GM04503 (cell line): ENCODE data around the gene CSNK1A1L.

ENCODE experiments used
- DNase-seq: peaks from one replicate; pipeline ENCODE4 v3.0.0-alpha.2; 2012; ENCODE audit warnings: low read depth

The CSNK1A1L gene

DNA sequence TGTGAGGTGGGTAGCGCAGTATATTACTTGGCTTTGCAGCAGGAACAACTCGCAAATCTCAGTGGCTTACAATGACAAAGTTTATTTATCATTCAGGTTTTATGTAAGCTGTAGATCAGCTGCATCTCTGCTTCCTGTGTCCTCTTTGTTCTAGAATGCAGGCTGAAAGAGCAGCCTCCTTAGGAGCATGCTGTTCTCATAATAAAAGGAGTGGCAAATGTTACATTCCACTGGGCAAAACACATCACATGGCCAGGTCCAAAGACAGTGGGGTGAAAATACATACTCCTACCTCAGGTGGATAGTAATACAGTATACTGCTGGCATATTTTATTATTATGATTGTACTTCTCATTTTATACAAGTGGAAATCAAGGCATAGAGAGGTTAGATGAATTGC lies 1.2 kb upstream of the CSNK1A1L start:
- DNase-seq, result no peak

DNA sequence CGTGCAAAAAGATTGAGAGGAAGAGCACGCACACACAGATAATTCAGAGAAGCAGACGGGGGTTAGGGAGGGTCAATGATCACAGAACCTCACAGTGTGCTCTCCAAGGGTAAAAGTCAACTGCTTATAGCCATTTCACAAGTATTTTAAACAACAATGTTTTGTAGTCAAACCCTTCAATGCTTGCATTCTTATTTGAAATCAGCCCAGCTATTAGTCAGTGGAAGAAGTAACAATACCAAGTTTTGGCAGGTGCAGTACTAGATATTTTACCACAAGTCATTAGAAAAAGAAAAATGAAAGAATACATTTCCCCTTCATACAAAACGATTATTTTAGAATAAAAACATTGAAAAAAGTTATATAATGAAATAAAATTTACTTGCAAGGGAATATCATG lies 2.6 kb downstream of the CSNK1A1L start:
- DNase-seq, result no peak

DNA sequence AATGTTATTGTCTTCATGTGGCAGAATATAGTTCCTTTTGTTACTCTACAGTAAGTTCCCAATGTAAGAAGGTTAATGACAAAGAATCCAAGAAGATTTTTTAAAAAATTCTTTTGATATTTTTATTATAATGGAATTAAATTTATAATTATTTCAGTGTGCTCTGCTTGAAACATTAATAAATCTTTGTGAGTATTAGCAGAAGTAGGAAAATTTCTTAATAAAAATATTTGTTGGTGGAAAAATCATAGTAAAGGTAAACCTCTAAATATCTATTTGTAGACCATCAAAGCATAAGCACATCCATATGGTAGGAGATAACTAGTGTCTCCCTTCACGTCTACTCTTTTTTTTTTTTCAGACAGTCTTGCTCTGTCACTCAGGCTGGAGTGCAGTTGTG lies 4.3 kb downstream of the CSNK1A1L start:
- DNase-seq, result no peak

DNA sequence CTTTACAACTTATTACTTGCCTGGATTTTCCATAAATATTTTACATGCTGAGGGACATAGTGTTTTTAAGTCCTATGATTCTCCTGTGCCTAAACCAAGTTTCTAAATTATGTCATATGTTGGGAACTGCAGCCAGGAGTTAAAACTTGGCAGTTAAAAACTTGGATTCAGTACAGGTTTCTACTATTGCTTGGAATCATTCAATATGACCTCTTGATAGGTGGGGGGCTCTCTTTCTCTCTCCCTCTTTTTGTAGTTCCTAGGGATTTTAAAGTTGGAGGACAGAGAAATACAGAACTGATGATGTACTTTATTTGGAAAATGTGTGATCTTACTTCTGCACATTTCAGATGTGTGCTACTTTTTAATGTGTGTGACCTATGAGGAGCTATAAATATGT lies 4.7 kb downstream of the CSNK1A1L start:
- no peak for DNase-seq

DNA sequence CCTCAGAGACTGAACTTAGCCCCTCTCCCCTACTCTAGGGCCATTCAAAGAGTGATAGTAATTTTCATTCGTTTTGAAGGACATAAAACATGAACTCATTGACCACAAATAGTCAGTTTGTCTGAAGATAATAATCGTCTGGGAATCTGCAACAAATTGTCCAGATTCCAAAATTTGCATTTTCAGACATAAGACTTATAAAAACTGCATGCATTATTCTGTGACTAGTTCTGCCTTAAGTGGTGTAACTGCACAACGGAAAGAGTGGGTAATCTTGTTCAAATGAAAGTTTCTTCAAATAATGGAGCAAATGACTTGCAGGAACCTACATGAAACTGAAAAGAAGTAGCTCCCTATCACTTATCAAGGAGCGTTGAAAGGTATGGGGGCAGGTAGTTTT lies 8.4 kb downstream of the CSNK1A1L start:
- peak; percentile 9 for DNase-seq

DNA sequence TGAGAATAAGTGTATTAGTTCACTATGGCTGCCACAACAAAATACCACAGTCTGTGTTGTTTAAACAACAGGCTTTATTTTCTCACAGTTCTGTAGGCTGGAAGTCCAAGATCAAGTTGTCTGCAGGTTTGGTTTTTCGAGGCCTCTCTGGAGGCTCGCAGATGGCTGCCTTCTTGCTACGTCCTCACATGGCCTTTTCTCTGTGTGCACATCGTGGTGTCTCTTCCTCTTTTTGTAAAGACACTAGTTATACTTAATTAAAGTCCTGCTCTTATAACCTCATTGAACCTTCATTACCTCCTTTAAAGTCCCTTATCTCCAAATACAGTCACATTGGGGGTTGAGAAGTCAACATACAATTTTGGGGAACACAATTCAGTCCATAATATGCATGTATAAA lies 10.6 kb downstream of the CSNK1A1L start:
- no peak for DNase-seq

DNA sequence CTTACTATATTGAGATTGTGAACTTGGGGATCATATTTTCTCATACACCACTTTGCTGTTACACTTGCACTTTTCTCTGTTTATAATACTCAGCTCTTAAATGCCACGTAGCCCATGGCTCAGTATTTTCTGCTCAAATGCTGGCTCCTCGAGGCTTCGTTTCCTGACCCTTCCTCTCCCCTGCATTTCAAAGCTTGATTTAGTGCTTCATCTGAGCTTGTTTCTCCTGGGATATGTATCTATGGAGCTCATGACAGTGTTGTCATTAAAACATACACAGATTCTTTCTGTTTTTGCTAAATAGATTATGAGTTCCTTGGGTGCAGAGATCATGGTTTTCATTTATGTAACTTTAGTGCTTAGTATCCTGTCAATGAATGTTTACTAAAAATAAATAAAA lies 11.4 kb downstream of the CSNK1A1L start:
- no peak for DNase-seq

DNA sequence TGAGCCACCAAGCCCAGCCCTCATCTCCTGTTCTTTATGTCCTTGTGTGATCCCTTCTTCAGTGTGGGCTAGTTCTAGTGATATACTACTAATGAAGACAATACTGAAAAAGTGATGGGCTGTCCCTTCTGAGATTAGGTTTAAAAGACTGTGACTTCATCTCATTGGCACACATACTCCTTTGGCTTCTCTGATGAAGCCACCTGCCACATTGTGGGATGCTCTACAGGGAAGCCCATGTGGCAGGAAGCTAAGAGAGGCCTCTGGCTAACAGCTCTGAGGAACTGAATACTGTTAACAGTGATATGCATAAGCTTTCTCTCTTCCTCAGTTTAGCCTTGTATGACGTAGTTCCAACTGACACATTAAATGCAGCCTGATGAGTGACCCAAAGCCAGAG lies 13.6 kb downstream of the CSNK1A1L start:
- DNase-seq, result no peak

DNA sequence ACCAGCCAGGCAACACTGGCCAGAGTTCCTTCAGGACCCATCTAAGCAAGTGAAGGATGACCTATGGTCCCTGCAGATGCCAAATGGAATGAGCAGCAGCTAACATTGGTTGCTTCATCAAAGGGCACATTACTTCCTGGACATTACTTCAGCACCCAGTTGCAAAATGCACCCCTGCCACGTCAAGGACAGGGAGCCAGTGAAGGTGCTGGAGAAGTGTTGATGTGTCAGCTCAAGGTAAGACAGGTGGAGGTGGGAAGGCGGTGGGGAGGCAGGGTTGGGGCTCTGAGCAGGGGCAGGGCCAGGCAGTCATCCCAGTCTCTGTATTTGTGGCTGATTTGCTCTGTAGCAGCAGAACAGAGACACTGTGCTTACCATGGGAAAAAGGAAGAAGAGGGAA lies 14.6 kb downstream of the CSNK1A1L start:
- no peak for DNase-seq

DNA sequence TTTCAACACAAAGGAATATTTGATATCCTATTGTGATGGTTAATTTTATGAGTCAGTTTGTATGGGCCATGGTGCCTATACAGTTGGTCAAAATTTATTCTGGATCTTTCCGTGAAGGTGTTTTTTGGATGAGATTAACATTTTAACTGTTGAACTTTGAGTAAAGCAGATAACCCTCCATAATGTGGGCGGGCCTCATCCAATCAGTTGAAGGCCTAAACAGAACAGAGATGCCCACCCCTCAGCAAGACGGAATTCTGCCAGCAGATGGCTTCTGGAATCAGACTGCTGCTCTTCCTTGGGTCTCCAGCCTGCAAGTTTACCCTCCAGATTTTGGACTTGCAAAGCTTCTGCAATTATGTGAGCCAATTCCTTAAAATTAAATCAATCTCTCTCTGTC lies 16.0 kb downstream of the CSNK1A1L start:
- DNase-seq, result no peak

DNA sequence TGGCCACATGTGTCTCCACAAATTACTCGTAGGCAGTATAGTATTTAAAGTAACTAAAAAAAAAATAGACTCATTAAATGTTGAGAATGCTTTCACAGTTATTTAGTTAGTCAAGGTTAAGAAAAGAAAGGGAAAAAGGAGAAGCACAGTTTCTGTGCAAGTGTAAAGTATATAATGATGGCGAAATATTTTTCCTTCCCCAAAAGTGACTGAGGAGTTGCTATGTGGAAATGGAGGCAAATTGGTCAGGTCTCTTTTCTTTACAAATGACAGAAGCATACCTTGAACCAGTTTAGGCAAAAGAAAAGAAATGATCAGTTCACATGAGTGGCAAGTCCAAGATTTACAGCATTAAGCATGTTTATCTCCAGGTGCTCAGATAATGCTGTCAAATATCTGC lies 18.0 kb downstream of the CSNK1A1L start:
- no peak for DNase-seq

DNA sequence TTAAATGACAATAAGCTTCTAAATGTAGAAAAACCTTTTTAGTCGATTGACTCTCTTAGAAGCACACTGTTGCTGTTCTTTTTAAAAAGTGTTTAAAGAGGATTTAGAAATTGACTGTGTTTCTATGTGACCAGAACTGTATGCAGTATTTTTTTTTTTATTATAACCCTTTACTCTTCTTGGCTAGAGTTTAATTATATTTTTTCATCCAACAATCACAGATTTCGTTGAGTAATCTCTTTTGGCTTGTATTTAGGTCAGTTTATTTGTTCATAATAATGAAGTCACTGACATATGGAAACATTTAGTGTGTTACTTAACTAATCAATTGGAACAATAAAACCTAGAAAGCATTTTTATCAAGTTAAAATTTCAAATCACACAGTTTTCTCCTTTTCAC lies 19.9 kb downstream of the CSNK1A1L start:
- DNase-seq, result no peak

DNA sequence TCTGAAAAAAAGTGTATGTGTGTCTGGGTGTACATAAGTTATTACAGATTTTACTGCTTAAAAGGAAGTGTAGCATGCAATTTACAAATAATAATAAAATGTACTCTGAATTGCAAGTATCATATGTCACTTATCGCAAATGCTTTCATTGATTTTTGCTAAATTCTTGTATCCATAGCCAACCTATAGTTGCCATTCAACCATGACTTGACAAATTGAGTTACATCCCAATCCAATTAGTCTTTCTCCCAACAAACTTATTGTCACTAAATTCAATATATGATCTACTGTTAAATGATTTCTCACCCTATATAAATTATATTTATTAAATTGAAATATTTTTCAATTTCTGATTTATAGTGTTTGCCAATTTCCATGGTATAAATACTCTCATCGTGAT lies 28.6 kb downstream of the CSNK1A1L start:
- no peak for DNase-seq

DNA sequence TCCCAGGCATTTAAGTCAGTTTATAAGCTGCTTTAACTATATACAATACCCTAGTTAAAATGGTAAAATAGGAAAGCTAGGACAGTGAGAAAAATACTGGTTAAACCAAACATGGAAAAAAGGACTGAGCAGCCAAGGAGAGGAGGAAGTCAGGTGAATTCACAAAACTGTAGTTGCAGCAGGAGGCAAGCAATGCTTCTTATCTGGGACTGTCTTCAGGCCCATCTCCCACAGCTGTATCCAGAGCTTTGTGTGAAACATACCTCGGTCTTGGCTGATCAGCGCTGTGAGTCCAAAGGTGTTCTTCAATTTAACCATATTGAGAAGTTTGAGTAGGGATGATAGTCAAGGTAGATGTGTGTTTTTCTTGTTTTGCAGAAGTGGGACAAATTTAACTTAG lies 30.3 kb downstream of the CSNK1A1L start:
- DNase-seq, result no peak

DNA sequence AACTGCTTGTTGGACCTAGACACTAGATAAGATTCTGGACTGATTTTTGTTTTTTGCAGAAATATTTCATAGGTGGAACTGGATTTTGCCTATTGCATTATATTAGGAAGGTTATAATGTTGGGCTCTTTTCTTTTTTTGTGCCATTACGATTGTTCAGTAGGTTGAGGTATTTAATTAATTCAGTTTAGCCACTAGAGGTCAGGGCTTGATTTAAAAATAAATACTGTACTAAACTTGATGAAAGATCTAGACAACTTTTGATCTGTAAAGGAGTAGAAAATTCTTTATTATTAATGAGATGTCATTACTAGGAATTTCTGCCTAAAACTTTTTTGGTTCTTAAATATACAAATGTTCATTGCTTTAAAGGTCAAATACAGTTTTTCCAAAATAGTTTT lies 30.8 kb downstream of the CSNK1A1L start:
- no peak for DNase-seq

DNA sequence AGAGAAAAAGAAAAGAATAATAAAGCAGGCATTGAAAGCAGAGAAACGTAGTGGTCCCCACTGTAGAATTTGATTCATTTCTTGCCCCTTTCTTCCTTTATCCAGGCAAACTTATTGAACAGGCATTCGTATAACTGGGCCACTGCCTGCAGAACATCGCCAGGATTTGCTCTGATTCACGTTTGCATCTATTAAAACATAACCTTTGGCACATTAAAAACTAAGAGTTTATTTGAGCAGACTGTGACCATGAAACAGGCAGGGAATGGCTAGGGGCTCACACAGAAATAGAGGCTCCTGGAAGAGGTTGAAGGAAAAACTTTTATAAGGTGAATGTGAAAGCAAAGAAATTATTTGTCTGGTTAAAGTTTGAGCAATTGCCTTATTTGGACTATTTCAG lies 33.4 kb downstream of the CSNK1A1L start:
- no peak for DNase-seq

DNA sequence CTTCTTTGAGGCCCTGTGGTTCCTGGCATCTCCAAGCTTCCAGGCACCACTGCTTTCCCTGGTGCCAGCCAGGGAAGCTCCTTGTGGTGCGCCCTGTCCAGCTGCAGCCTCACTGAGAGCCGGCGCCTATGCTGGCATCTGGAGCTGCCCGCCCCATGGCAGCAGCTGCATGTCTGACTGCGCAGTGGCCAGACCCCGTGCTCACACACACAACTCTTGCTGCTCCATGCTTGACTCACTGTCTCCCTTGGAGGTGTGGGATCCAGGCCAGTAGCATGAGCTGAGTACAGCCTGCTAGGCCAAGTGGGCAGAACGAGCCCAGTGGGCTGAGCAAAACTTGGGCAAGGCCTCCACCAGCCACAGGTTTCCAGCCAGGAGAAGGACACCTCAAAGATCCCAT lies 34.5 kb downstream of the CSNK1A1L start:
- no peak for DNase-seq

DNA sequence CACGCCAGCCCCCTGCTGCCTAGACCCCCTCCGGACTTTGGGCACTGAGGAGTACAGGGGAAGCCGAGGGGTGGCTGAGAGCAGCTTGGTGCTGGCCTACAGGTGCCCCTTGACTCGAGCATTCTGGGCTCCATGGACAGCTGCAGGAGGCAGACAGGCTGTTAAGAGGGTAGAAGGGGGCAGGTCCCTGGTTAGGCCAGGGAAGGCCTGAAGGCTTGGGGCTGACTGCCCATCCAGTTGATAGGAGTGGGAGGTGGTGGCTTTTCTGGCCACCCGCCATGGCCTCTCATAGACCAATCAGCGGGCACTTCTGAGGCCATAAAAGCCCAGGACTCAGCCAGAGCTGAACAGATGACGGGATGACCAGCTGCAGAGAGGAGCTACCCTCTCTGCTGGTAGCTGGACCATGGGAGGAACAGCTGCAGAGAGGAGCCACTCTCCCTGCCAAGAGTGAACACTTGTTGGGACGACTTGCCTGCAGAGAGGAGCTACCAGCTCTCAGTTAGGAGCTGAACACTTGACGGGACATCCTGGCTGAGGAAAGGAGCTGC lies 35.2 kb downstream of the CSNK1A1L start:
- DNase-seq, result no peak

DNA sequence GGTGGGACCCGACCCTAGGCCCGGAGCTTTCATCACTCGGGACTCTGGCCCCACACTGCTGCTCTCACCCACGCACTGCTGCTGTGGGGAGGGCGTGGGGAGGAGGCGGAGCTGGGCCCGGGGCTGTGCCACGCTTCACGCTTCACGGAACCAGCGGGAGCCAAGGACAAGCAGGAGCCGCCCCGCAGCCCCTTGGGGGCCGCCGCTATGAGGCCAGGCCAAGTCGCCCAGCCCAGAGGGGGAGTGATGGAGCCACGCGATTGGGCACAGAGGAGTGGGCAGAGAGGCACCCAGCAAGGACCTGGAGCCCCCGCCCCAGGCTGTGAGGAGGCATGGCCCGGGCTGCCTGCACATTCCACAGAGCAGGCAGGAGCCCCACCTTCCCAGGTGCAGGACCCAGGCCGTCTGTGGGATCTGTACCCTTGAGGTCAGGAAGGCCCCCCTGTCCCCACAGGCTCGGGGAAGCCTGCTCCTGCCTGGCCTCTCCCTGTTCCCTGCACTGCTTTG lies 35.8 kb downstream of the CSNK1A1L start:
- DNase-seq, result no peak

DNA sequence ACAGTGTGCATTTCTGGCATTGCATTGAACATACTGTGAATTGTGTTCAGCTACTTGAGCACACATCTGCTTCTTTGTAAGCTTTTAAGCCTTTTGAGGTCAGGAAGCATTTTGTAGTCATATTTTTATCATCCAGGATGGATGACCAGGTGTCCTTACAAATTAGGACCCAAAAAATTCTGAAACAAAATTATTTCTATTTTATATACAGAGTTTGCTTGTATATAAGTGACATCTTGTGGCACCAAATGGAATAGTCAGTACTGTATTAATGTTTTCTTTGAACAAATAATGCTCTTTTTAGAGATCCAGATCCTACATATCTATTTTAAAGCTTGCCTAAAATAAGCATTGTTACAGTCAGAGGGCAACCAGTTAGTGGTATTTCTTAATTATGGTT lies 36.5 kb downstream of the CSNK1A1L start:
- DNase-seq, result no peak

DNA sequence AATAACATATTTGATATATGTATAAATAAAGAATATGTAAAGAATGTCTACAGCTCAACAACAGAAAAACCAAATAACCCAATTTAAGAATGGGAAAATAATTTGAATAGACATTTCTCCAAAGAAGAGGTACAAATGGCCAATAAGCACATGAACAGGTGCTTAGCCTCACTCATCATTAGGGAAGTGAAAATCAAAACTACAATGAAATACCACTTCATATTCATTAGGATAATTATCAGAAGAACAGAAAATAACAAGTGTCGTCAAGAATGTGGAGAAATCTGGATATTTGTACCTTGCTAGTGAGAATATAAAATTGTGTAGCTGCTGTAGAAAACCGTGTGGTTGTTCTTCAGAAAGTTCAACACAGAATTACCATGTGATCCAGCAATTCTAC lies 37.6 kb downstream of the CSNK1A1L start:
- no peak for DNase-seq

DNA sequence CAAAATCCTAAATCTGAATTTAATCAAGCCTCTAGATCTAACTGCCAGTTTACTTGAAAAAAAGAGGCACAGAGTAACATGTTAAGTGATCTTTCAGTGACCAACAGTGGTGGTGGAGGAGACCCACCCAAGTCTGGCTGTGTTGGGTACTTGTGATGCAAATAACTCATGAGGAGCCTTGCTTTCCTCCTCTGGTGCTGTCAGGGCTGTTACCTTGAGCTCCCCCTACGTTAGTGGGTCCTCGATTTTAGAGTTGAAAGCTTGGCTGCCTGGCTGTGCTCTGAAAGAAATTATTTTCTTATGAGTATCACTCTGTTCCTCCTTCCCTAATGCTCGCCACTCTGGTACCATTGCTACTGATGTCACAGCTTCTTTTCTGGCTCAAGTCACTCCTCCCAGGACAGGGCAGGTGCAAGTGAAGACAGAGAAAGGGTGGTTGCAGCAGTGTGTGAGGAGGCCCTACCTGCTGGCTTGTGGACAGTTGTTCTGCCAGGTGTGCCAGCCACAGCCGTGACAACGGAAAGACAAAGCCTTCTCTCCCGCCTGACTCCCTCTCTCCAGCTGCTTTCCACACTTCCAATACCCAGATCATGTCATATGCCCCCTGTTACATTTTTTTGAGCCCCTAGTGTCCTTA lies 39.5 kb downstream of the CSNK1A1L start:
- DNase-seq, result no peak

DNA sequence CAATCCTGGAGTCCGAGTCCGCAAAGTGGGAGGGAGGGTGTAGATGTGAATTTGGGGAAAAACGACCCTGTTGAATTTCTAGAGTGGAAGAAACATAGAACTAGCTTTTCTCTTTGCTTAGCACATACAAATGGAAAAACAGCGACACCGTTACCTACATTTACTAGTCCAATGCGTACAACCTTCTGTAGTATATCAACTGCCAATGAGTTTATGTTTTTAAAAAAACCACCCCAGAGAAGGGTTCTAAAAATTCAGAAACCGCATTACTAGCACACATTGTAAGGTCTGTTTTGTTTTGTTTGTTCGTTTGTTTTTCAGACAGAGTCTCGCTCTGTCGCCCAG lies 45.6 kb downstream of the CSNK1A1L start:
- no peak for DNase-seq
